Stimulated activated CD8-positive, alpha-beta memory T cell treated with anti-CD3 and anti-CD28 coated beads, Interleukin-12 subunit alpha, Interleukin-12 subunit beta, amount 100 ng/mL, for 24 hours (primary cell): ENCODE measurements around the gene POLD3.
"Not testable (repeated sequence)": the region's sequence is repeated elsewhere in the genome, so short reads cannot be mapped to it uniquely, and the experiment has no call there.

Source experiments
- DNase-seq: peaks from one replicate; pipeline ENCODE4 v3.0.0-alpha.2; 2020; ENCODE audit errors: extremely low read depth

The POLD3 gene

GRCh38 chr11:74638869-74639268, 46.5 kb downstream of the POLD3 start:
- DNase-seq: no peak

GRCh38 chr11:74639533-74639932, 47.2 kb downstream of the POLD3 start:
- no peak for DNase-seq

- no peak for DNase-seq
These were observed 48.9 kb downstream of the POLD3 start for GRCh38 chr11:74641289-74641688.

- no peak for DNase-seq
These were observed 49.5 kb downstream of the POLD3 start for GRCh38 chr11:74641905-74642304.

GRCh38 chr11:74642912-74643311, 50.5 kb downstream of the POLD3 start:
- DNase-seq: no peak

GRCh38 chr11:74644081-74644480, 51.7 kb downstream of the POLD3 start:
- DNase-seq: no peak

- DNase-seq: no peak
These were observed 53.8 kb downstream of the POLD3 start for GRCh38 chr11:74646215-74646614.

GRCh38 chr11:74646954-74647353, 54.6 kb downstream of the POLD3 start:
- DNase-seq: no peak

- DNase-seq: no peak
These were observed 55.0 kb downstream of the POLD3 start for GRCh38 chr11:74647404-74647803.

GRCh38 chr11:74647831-74648230, 55.4 kb downstream of the POLD3 start:
- DNase-seq: no peak

GRCh38 chr11:74648894-74649293, 56.5 kb downstream of the POLD3 start:
- no peak for DNase-seq

GRCh38 chr11:74650498-74650897, 58.1 kb downstream of the POLD3 start:
- no peak for DNase-seq

- DNase-seq: no peak
These were observed 62.6 kb downstream of the POLD3 start for GRCh38 chr11:74654976-74655375.

GRCh38 chr11:74659124-74659523, 66.7 kb downstream of the POLD3 start:
- DNase-seq: not testable (repeated sequence)

- DNase-seq: no peak
These were observed 70.2 kb downstream of the POLD3 start for GRCh38 chr11:74662487-74663103.

GRCh38 chr11:74663315-74663714, 70.9 kb downstream of the POLD3 start:
- no peak for DNase-seq

GRCh38 chr11:74669211-74670160, 77.1 kb downstream of the POLD3 start:
- no peak for DNase-seq

- no peak for DNase-seq
These were observed 77.8 kb downstream of the POLD3 start for GRCh38 chr11:74670171-74670570.

- no peak for DNase-seq
These were observed 79.3 kb downstream of the POLD3 start for GRCh38 chr11:74671520-74672196.

GRCh38 chr11:74672332-74672955, 80.1 kb downstream of the POLD3 start:
- no peak for DNase-seq

GRCh38 chr11:74672956-74673692, 80.7 kb downstream of the POLD3 start:
- DNase-seq: no peak
